Common myeloid progenitor, CD34-positive (primary cell): ENCODE results near the gene ADK.

Experiments
- CTCF ChIA-PET: fragments of 350-600 bp; sonication (Branson Sonifier 250); formaldehyde crosslinking; loops from one replicate; lab custom pipeline; 2021; ENCODE audit warnings: antibody characterized with exemption; lab: Charles Lee
- POLR2A ChIA-PET: fragments of 350-600 bp; sonication (Branson Sonifier 250); formaldehyde crosslinking; loops from one replicate; lab custom pipeline; 2021; ENCODE audit warnings: antibody characterized with exemption; lab: Charles Lee
- DNase-seq, 3 donors: peaks; one replicate each; pipeline versions ENCODE4 v3.0.0 to v3.0.0-alpha.2; 2013
- H3K27ac ChIP-seq, 2 experiments: 1 replicate in 1 of 2; 2 replicates in 1 of 2; pipeline ENCODE4 v1.7.0; 2013; ENCODE audit warnings: inconsistent platforms in 2 of 2, low read length in 2 of 2, mild to moderate bottlenecking in 2 of 2, low read depth in 1 of 2, moderate library complexity in 1 of 2; ENCODE audit not compliant: severe bottlenecking in 2 of 2, insufficient read depth in 1 of 2, poor library complexity in 1 of 2
- H3K27me3 ChIP-seq, 5 experiments: replicated peaks in 2 of 5; 1 replicate in 3 of 5; 2 replicates in 2 of 5; pipeline versions ENCODE4 v1.6.1 to v1.7.0; 2013; ENCODE audit warnings: low read length in 4 of 5, mild to moderate bottlenecking in 2 of 5, moderate library complexity in 2 of 5, inconsistent platforms in 1 of 5; ENCODE audit not compliant: insufficient read depth in 5 of 5, control insufficient read depth in 4 of 5
- H3K36me3 ChIP-seq, 4 experiments: 1 replicate in 2 of 4; 2 replicates in 2 of 4; pipeline versions ENCODE4 v1.6.1 to v1.7.0; 2013; ENCODE audit warnings: low read length in 3 of 4, control low read depth in 1 of 4, mild to moderate bottlenecking in 1 of 4; ENCODE audit not compliant: control insufficient read depth in 4 of 4, insufficient read depth in 4 of 4
- H3K4me1 ChIP-seq, 4 experiments: 1 replicate in 3 of 4; 2 replicates in 1 of 4; pipeline versions ENCODE4 v1.6.1 to v1.7.1; 2013; ENCODE audit warnings: low read length in 3 of 4, mild to moderate bottlenecking in 3 of 4, control low read depth in 1 of 4, inconsistent platforms in 1 of 4, moderate library complexity in 1 of 4; ENCODE audit not compliant: control insufficient read depth in 4 of 4, insufficient read depth in 4 of 4; ENCODE audit errors: control extremely low read depth in 1 of 4
- H3K4me3 ChIP-seq, 7 experiments: 1 replicate in 4 of 7; 2 replicates in 3 of 7; pipeline versions ENCODE4 v1.5.1 to v1.7.0; 2013; ENCODE audit warnings: mild to moderate bottlenecking in 7 of 7, low read length in 6 of 7, moderate library complexity in 6 of 7, inconsistent platforms in 2 of 7, low read depth in 2 of 7, control low read depth in 1 of 7; ENCODE audit not compliant: insufficient read depth in 4 of 7, control insufficient read depth in 1 of 7; ENCODE audit errors: extremely low read depth in 1 of 7
- H3K9me3 ChIP-seq, 5 experiments: 1 replicate in 4 of 5; 2 replicates in 1 of 5; pipeline versions ENCODE4 v1.6.1 to v1.7.1; 2013; ENCODE audit warnings: low read length in 4 of 5, mild to moderate bottlenecking in 2 of 5, inconsistent platforms in 1 of 5, low read depth in 1 of 5, moderate library complexity in 1 of 5; ENCODE audit not compliant: control insufficient read depth in 4 of 5, insufficient read depth in 2 of 5; ENCODE audit errors: control extremely low read depth in 1 of 5
- WGBS: methylation state at CpG from one replicate; pipeline ENCODE4 v1.1.5; 2013; ENCODE audit not compliant: insufficient coverage; 5-methylcytosine and 5-hydroxymethylcytosine counted together

Gene ADK

GRCh38 chr10:74379474-74379873 is 228.5 kb downstream of the ADK start:
- 85% methylated on average over 2 of the region's 3 CpGs for WGBS
- Histone ChIP-seq H3K4me1 (no peaks in the 10 kb centered on the region), H3K36me3 (no peaks in the 10 kb centered on the region), H3K9me3 (peaks cover 0 to 3% (median 0%) of the 10 kb centered on the region in 5 experiments), H3K27ac (no peak overlapping the region), H3K4me3 (no peak overlapping the region), H3K27me3 (no peaks in the 10 kb centered on the region)
- POLR2A ChIA-PET, result interaction anchor here (0.6 kb wide), 1 partner anchor 723 kb away, joined by 4 read pairs; no protein-coding TSS in a partner anchor
- DNase-seq, result no peak
- CTCF ChIA-PET, result no interaction called here

GRCh38 chr10:74380795-74381194 is 229.8 kb downstream of the ADK start:
- Histone ChIP-seq H3K9me3 (no peaks in the 10 kb centered on the region), H3K27me3 (no peaks in the 10 kb centered on the region), H3K4me1 (no peaks in the 10 kb centered on the region), H3K27ac (no peak overlapping the region), H3K4me3 (no peak overlapping the region), H3K36me3 (no peaks in the 10 kb centered on the region)
- POLR2A ChIA-PET, result no interaction called here
- DNase-seq, result no peak
- CTCF ChIA-PET, result no interaction called here
- WGBS, result no CpG with 5 or more reads among the region's 1 CpG

GRCh38 chr10:74381291-74381853 is 230.4 kb downstream of the ADK start:
- H3K36me3 ChIP-seq, result no peaks in the 10 kb centered on the region
- no peak overlapping the region for H3K27ac ChIP-seq
- H3K27me3 ChIP-seq, result no peaks in the 10 kb centered on the region
- H3K4me1 ChIP-seq, result no peaks in the 10 kb centered on the region
- H3K9me3 ChIP-seq, result no peaks in the 10 kb centered on the region
- ChIA-PET POLR2A (no interaction called here), CTCF (no interaction called here)
- 100% methylated on average over 2 of the region's 2 CpGs for WGBS
- no peak overlapping the region for H3K4me3 ChIP-seq
- no peak for DNase-seq

DNA sequence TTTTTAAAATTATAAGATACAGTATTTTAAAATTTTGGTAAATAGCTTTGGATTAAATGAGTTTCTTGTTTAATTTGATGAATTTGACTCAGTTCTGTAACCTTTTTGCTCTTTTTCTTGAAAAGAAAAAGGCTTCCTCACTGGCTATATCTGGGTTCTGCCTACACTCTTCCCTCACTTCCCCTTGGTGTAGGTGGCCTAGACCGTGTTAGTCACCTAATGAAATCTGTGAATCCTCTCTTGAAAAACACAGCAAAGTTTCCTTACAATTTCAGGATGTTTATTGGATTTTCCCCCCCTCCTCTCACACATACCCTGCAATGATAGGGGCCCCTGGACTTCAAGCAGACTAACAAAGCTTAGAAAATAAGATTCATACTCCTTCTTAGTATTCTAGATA is 231.6 kb downstream of the ADK start:
- Histone ChIP-seq H3K27ac (no peak overlapping the region), H3K4me1 (no peaks in the 10 kb centered on the region), H3K4me3 (no peak overlapping the region), H3K36me3 (peaks cover 0 to 2% (median 0%) of the 10 kb centered on the region in 4 experiments), H3K27me3 (no peaks in the 10 kb centered on the region), H3K9me3 (no peaks in the 10 kb centered on the region)
- DNase-seq, result no peak
- CTCF ChIA-PET, result no interaction called here
- POLR2A ChIA-PET, result no interaction called here
- 88% methylated on average over 1 of the region's 1 CpG for WGBS

GRCh38 chr10:74383642-74384041 is 232.6 kb downstream of the ADK start:
- no peak overlapping the region for H3K27ac ChIP-seq
- no peak for DNase-seq
- H3K36me3 ChIP-seq, result peaks cover 0 to 2% (median 0%) of the 10 kb centered on the region in 4 experiments
- H3K4me1 ChIP-seq, result no peaks in the 10 kb centered on the region
- H3K9me3 ChIP-seq, result no peaks in the 10 kb centered on the region
- no peak overlapping the region for H3K4me3 ChIP-seq
- ChIA-PET CTCF (no interaction called here), POLR2A (no interaction called here)
- no peaks in the 10 kb centered on the region for H3K27me3 ChIP-seq

DNA sequence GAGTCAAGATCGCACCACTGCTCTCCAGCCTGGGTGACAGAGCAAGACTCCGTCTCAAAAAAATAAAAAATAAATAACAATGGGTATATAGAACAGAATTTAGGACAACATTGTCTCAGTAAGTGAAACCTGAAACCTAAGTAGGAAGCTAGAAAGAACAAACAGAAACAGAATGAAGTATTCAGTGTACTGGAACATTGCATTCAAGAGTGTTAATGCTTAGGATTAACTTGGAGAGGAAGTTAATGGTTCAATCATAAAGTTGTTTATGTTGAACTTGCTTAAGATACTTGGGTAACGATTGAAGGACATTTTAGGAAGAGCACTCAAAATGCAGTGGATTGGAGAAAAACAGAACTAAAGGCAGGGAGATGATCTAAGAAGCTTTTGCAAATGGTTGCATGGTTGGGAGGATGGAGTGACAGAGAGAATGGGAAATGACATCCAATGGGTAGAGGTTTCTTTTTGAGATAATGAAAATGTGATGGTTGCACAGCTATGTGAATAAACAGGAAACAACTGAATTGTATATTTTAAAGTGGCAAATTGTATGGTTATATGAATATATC is 233.7 kb downstream of the ADK start:
- Histone ChIP-seq H3K9me3 (no peaks in the 10 kb centered on the region), H3K27me3 (no peaks in the 10 kb centered on the region), H3K4me1 (no peaks in the 10 kb centered on the region), H3K4me3 (no peak overlapping the region), H3K36me3 (peaks cover 0 to 2% (median 0%) of the 10 kb centered on the region in 4 experiments), H3K27ac (no peak overlapping the region)
- no peak for DNase-seq
- WGBS, result 95% methylated on average over 2 of the region's 3 CpGs
- ChIA-PET CTCF (no interaction called here), POLR2A (no interaction called here)

DNA sequence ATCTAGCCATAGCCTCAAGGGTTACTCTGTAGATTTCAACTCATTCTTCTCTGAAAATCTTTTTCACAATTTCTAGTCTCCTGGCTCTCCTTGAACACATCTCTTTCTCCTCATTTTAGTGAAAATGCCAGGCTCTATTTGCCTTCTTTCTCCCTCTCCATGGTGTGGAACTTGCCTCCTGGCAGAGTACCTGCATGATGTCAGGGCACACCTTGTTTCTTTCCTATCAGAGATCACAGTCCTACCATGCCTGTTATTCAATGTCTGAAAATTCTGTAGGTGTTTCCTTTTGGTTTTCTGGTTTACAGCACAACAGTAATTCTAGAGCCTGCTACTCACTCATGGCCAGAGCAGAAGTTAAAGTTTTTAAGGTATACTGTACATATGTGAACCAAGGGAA is 237.8 kb downstream of the ADK start:
- Histone ChIP-seq H3K4me1 (no peaks in the 10 kb centered on the region), H3K4me3 (no peak overlapping the region), H3K27ac (no peak overlapping the region), H3K27me3 (no peaks in the 10 kb centered on the region), H3K9me3 (peaks cover 0 to 12% (median 0%) of the 10 kb centered on the region in 5 experiments), H3K36me3 (peaks cover 0 to 4% (median 2%) of the 10 kb centered on the region in 4 experiments)
- ChIA-PET POLR2A (no interaction called here), CTCF (no interaction called here)
- DNase-seq, result no peak
